GM12875 (cell line): ENCODE results near the gene YIPF4.

Experiments used
- H3K4me3 ChIP-seq: one replicate; pipeline ENCODE4 v1.5.1; 2011; ENCODE audit warnings: low read depth, low read length, control low read depth
- CTCF ChIP-seq: IDR thresholded peaks from 2 replicates; pipeline ENCODE4 v1.5.1; 2011; ENCODE audit warnings: low read depth, mild to moderate bottlenecking, control low read depth, inconsistent platforms, low read length, moderate library complexity, borderline replicate concordance; ENCODE audit not compliant: insufficient read depth

Gene YIPF4

GRCh38 chr2:32242331-32242730 is 35.4 kb upstream of the YIPF4 start:
- no peak for TF ChIP-seq CTCF
- H3K4me3 ChIP-seq: no peak overlapping the region

GRCh38 chr2:32246911-32247310 is 30.8 kb upstream of the YIPF4 start:
- no peak for TF ChIP-seq CTCF
- no peak overlapping the region for H3K4me3 ChIP-seq

- no peak overlapping the region for H3K4me3 ChIP-seq
Observed at GRCh38 chr2:32248299-32248698, 29.4 kb upstream of the YIPF4 start.

GRCh38 chr2:32249731-32250236 is 27.9 kb upstream of the YIPF4 start:
- TF ChIP-seq CTCF: no peak
- no peak overlapping the region for H3K4me3 ChIP-seq

More at GRCh38 chr2:32248299-32248698, 29.4 kb upstream of the YIPF4 start:
- no peak for TF ChIP-seq CTCF

- TF ChIP-seq CTCF: no peak
- no peak overlapping the region for H3K4me3 ChIP-seq
Observed at GRCh38 chr2:32250290-32250689, 27.4 kb upstream of the YIPF4 start.

- TF ChIP-seq CTCF: no peak
- H3K4me3 ChIP-seq: no peak overlapping the region
Observed at GRCh38 chr2:32258242-32258641, 19.5 kb upstream of the YIPF4 start.

- H3K4me3 ChIP-seq: no peak overlapping the region
- no peak for TF ChIP-seq CTCF
Observed at GRCh38 chr2:32260376-32260775, 17.3 kb upstream of the YIPF4 start.
